SK-MEL-5 (cell line): ENCODE data around the gene TIAM1. TPM values are rescaled to one million over a fixed set of nuclear protein-coding genes. Genes with fewer than 3 reads are reported as not detected.

ENCODE experiments used
- DNase-seq: peaks from one replicate; pipeline ENCODE4 v3.0.0-alpha.2; 2016; ENCODE audit warnings: low read depth, low spot score
- in situ Hi-C: cut with HindIII; loops from 2 replicates; pipeline ENCODE4 v1.10.0; 2016; ENCODE audit warnings: low sequenced_read_pairs, high pct_unique_total_duplicates, low pct_unique_long_range_greater_than_20kb
- total RNA-seq: library from RNA; depleted of rRNA; stranded (reverse); fragments of >200 nt; shearing (Covaris generic); gene quantifications from 2 replicates; pipeline ENCODE4 v1.2.3, GENCODE V29; 2014

The TIAM1 gene
- total RNA-seq, 1 experiment from 2014 or later: 4.3 TPM

GRCh38 chr21:31279214-31279613, 64.8 kb downstream of the TIAM1 start:
- in situ Hi-C loops: no loop called here
- no peak for DNase-seq

DNA sequence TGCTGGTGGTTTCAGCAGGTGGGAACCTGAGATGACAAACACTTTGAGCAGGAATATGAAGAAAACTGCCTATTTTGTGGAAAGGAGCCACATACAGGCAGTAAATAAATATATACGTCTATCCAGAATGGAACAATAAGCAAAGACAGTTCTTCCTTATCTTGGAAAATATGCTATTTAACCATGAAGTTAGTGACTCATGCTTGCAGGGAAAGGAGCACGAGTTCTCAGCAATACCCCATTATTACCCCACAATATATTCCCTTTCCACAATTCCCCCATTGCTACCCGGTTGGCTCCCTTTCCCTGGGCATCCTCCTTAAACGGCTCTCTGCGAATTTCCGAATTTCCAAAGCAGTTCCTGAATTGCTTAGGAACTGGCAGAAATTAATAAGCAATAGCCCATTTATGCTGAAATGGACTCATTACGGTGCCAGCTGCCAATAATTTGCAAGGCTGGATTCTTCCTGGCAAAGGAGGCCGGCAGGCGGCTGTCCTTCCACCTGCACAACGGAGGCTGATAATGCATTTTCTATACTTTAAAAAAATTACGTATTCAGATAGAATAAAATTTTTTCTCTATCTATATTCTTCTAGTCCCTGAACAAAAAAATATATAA, 65.4 kb downstream of the TIAM1 start:
- no peak for DNase-seq
- in situ Hi-C loops: no loop called here

- no peak for DNase-seq
- in situ Hi-C loops: no loop called here
Observed at GRCh38 chr21:31276663-31277062, 67.4 kb downstream of the TIAM1 start.

DNA sequence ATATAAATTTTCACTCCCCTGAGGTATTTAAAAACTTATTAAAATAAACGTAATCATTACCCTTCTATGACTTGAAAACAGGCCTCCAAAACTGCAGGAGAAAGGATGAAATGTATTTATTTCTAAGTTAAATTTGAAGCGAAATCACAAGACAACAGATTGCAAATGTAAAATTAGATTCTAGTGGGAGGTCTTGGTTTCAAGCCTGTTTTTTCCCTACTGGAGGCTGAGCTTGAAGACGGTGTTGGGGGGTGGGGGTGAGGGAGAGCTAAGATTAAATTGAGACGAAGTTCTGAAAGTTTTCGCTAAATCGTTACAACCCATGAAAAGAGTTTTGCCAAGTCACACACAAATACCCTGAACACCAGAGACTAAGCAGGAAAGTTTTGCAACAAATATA, 68.2 kb downstream of the TIAM1 start:
- in situ Hi-C loops: no loop called here

DNA sequence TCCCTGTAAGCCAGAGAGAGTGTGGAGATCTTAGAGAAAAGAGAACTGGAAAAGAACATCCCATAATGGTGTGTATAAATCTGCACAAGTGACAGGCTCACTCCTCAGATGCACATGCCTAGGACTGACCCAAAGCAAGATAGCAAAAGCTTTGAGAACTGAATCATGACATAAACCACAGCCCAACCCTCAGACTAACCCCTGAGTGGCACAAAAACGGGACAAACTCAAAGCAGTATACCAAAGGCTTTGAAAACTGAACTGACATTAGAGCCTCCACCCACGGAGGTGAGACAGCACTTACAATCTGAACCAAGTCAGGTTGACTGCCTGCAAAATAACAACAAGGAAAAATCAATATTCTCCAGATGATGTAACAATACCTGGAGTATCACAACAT, 70.8 kb downstream of the TIAM1 start:
- DNase-seq: no peak
- in situ Hi-C loops: no loop called here

More for the DNA sequence above, 68.2 kb downstream of the TIAM1 start:
- no peak for DNase-seq

- in situ Hi-C loops: no loop called here
- no peak for DNase-seq
Observed at GRCh38 chr21:31268090-31268489, 76.0 kb downstream of the TIAM1 start.

GRCh38 chr21:31267644-31268043, 76.4 kb downstream of the TIAM1 start:
- in situ Hi-C loops: no loop called here
- DNase-seq: no peak

DNA sequence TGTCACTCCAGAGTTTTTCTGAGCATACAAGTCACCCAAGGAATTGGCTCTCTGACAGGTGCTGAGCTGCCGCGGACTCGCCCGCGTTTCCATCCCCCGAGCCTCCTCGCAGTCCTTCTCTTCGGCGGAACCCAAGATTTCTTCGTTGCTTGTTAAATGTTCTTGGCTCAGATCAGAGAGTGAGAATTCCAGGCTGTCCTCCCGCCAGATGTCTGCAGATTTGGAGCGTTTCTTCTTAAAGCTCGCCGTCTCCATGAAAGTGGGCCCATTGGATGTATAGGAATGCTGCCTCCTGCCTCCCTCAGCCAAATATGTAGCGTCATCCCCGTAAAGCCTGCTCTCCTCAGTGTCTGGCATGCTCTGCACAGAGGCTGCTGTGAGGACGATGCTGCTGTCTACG, 77.8 kb downstream of the TIAM1 start:
- no peak for DNase-seq
- in situ Hi-C loops: no loop called here

DNA sequence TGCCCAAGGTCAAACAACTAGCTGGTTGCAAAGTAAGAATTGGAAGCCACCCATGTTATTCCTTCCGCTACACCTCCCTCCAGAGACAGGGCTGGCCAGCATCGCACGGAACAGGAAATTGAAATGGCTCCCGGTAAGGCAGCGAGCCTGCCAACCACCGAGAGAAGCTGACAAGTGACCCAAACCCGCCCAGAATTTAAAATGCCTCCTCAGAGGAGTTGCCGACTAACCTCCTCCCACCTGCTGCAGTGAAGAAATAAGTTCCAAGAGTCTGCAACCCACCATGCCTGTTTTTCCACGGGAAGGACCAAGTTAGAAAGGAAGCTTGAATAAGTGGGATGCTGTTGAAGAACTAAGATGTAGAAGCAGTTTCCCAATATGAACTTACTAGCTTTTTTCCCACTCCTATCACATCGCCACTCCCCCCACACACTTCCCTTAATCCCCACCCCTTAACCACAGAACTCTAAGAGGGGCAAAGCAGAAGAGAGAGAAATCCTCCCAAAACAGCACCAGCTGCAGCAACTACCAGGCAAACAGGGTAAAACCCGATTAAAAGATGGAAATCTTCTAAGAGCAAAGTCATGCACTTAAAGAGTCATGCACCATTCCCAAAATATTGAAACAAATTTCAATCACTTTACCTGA, 78.6 kb downstream of the TIAM1 start:
- no peak for DNase-seq
- in situ Hi-C loops: no loop called here

GRCh38 chr21:31264574-31264973, 79.5 kb downstream of the TIAM1 start:
- in situ Hi-C loops: no loop called here
- DNase-seq: peak; percentile 10

- in situ Hi-C loops: no loop called here
- DNase-seq: no peak
Observed at GRCh38 chr21:31262728-31263127, 81.3 kb downstream of the TIAM1 start.

DNA sequence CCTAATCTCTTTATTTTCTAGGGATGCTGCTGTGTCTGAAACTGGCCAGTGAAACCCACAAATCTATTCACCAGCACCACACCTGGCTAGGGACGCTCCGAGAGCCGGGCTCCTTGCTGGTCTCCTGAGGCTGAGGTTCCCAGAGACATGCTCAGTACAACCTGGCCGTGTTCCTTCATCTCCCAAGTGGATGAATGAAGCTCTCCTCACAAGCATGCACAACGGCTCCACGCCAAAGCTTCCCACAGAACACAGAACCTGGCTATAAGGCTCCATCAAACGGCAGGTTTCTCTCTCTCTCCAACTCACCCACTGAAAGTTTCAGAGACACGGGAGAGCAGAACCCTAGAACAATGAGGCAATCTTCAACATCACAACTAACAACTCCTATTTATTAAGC, 82.3 kb downstream of the TIAM1 start:
- in situ Hi-C loops: no loop called here
- no peak for DNase-seq

- in situ Hi-C loops: no loop called here
Observed at GRCh38 chr21:31260790-31261189, 83.3 kb downstream of the TIAM1 start.

GRCh38 chr21:31258073-31258472, 86.0 kb downstream of the TIAM1 start:
- in situ Hi-C loops: no loop called here
- no peak for DNase-seq

More at GRCh38 chr21:31260790-31261189, 83.3 kb downstream of the TIAM1 start:
- DNase-seq: no peak

GRCh38 chr21:31257265-31257664, 86.8 kb downstream of the TIAM1 start:
- DNase-seq: no peak
- in situ Hi-C loops: no loop called here

DNA sequence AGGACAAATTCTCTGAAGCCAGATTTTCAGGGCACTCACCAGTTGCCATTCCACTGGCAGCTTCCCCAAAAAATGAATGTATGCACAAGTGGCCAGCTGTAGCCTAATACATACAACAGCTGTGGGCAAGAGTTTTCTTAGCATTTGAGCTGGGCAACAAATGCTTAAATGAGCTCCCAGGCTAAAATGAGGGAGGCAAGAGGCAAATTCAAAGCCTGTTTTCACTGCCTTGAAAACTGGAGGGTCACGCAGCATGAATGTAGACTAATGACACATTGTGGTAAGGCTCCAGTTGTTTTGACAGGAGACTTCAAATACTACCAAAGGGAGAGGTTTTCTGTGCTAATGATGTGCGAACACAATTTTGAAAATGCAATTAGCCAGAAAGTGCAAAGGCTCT, 88.2 kb downstream of the TIAM1 start:
- no peak for DNase-seq
- in situ Hi-C loops: no loop called here

- no peak for DNase-seq
- in situ Hi-C loops: no loop called here
Observed at GRCh38 chr21:31255036-31255435, 89.0 kb downstream of the TIAM1 start.

GRCh38 chr21:31254131-31254530, 89.9 kb downstream of the TIAM1 start:
- no peak for DNase-seq
- in situ Hi-C loops: no loop called here

DNA sequence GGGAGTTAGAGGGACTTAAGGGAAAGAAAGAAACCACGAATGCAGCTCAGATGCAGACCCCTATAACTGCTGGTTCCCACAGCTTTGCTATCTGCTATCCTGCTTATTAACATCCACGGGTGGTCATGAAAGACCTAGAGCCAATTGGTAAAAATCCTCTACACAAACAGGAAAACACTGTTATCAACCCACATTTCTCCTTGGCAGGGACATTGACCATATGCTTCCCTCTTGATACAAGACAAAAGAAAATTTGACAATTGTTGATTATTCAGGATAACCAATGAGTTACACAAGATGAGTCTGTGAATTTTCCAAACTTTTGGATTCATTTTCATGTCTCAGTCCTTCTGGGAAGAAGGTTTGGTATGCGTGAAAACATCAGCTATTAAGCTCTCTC, 90.4 kb downstream of the TIAM1 start:
- DNase-seq: no peak
- in situ Hi-C loops: no loop called here
